GM12891 (cell line): Measurements from ENCODE around the gene DNAJC4.

ENCODE experiments used
- POLR2A ChIP-seq: IDR thresholded peaks from 2 replicates; pipeline ENCODE4 v1.6.1; 2011; ENCODE audit warnings: low read depth, low read length, control low read depth
- POLR2AphosphoS5 ChIP-seq: IDR thresholded peaks from 2 replicates; pipeline ENCODE4 v1.6.1; 2011; ENCODE audit warnings: low read depth, low read length, control low read depth
- POU2F2 ChIP-seq: IDR thresholded peaks from 2 replicates; pipeline ENCODE4 v1.6.1; 2011; ENCODE audit warnings: low read depth, mild to moderate bottlenecking, control low read depth, low read length, moderate library complexity
- SPI1 ChIP-seq: IDR thresholded peaks from 2 replicates; pipeline ENCODE4 v1.6.1; 2011; ENCODE audit warnings: low read depth, low read length, control low read depth
- TAF1 ChIP-seq: IDR thresholded peaks from 2 replicates; pipeline ENCODE4 v1.6.1; 2011; ENCODE audit warnings: low read depth, low read length, control low read depth

- TF ChIP-seq POLR2A (no peak), POLR2AphosphoS5 (no peak), SPI1 (no peak), POU2F2 (no peak), TAF1 (no peak)
These were observed 26.8 kb upstream of the DNAJC4 start for GRCh38 chr11:64203421-64204079.
